NCI-H1048 (cell line): Measurements from ENCODE around the gene OSBPL1A.
A peak's percentile ranks its signal among the peaks of the same experiment; 100 is the strongest.

Source experiments
- DNase-seq: peaks from one replicate; lab custom pipeline; 2025; lab: John Stamatoyannopoulos, UW

Gene OSBPL1A

DNA sequence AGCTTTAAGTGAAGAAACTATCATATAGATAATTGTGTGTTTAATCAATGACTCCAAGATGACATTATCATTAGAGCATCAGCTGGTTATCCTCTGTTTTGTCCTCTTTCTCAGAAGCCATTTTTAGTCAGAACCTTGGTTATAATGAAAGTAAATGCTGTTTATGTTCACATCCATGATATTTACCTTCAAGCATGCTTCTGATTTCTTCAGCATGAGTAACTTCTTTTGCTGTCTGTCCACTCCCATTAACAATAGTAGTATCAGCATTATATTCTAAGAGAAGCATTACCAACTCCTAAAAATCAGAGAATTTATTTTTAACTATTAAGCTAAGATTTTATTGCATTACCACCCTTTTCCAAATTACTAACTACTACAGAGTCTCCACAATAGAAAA lies 56.3 kb downstream of the OSBPL1A start:
- DNase-seq, result no peak

GRCh38 chr18:24333084-24333483 lies 64.5 kb downstream of the OSBPL1A start:
- no peak for DNase-seq

GRCh38 chr18:24326211-24326610 lies 71.4 kb downstream of the OSBPL1A start:
- DNase-seq, result no peak

DNA sequence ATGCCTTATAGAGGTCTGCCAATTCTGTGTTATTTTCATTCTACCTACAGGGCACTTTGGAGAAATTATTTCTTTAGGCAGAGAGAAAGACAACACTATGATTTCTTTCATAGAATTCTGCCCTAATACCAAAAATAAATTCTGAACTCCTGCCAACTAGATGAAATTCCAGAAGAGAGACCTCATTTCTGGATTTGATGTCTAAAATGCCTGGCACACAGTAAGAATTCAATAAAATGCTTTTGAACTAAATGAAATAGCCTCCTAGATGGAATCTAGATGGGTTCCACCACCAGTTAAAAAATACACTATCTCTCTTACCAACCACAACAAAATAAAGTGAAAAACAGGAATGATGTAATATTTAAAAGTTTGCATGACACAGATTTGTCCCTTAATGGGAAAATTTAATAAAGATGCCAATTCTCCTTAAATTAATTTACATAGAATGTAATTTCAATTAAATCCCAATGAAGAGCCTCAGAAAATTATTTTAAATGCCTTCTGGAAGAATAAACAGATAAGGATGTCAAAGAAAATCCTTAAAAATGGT lies 75.0 kb downstream of the OSBPL1A start:
- no peak for DNase-seq

DNA sequence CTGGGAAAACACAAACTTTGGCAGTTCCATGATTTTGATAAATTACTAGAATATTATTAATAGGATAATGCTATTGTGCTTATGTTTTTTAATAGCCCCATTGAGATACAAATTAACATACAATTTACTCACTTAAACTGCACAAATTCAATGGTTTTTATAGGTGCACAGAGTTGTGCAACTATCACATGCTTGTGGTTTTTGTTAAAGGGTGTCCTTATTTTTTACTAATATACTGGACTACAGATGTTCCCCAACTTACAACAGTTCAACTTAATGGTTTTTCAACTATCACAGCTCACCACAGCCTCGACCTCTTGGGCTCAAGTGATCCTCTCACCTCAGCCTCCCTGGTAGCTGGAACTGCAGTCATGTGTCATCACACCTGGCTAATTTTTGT lies 76.6 kb downstream of the OSBPL1A start:
- no peak for DNase-seq

DNA sequence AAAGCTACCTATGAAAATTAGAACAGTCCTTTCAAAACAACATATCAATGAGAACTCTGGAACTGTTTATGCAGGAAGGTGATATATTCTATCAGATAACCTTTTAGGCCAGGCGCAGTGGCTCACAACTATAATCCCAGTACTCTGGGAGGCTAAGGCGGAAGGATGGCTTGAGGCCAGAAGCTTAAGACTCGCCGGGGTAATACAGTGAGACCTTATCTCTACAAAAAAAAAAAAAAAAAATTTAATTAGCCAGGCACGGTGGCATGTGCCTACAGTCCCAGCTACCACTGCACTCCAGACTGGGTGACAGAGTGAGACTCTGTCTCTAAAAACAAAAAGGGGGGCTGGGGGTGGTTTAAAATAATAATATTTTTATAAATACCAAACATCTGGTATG lies 77.9 kb downstream of the OSBPL1A start:
- no peak for DNase-seq

DNA sequence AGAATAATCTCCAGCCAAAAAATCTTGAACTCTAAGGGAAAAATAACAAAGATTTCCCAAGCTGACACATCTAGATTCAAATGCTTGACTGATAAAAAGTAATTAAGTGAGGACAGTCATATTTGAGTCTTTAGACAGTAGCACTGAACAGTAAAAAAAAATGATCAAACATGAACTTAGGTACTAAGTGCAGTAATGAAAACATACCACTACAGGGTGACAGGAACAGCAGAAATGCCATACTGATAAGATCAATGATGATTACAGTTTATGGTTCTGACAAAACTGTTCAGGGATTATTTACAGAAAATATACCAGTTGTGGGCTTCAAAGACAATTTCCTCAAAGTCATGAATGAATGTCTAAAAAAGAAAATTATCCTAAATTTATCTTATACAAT lies 80.3 kb downstream of the OSBPL1A start:
- DNase-seq, result no peak

DNA sequence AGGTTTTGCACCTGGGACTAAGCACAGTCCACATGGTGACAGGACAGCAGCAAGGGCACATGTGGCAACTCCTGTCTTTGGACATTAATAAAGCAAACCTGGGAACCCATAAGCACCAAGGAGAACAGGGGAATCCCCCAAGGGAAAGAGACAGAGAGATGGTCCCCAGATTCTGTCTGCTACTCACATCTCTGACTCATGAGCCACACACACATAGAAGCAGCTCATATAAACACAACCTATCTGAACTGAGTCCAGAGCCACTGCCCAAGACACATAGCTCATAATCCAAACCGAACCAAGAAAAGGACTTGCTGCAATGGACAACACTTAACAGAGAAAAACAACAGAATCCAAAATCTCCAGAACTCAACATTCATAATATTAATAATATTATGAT lies 82.5 kb downstream of the OSBPL1A start:
- DNase-seq, result no peak

- no peak for DNase-seq
These were observed 91.4 kb downstream of the OSBPL1A start for GRCh38 chr18:24306201-24306600.

DNA sequence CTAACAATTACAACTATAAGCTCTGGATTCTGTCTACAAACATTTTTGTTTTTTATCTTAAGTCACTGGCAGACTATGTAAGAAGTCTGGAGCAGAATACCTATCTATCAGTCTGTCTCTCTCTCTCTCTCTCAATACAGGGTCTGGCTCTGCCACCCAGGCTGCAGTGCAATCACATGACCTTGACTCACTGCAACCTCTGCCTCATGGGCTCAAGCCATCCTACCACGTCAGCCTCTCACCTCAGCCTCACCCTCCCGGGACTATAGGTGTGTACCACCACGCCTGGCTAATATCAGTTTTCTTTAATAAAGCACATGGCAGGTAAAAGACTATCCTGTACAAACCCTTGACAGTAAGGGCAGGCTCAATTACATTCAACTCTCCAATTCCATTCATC lies 96.9 kb downstream of the OSBPL1A start:
- no peak for DNase-seq

DNA sequence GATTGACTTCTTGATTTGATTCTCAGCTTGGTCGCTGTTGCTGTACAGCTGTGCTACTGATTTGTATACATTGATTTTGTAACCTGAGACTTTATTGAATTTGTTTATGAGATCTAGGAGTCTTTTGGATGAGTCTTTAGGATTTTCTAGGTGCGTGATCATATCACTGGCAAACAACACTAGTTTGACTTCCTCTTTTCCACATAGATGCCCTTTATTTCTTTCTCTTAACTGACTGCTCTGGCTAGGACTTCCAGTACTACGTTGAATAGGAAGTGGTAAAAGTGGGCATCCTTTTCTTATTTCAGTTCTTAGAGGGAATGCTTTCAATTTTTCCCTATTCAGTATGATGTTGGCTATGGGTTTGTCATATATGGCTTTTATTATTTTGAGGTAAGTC lies 101.3 kb downstream of the OSBPL1A start:
- no peak for DNase-seq

DNA sequence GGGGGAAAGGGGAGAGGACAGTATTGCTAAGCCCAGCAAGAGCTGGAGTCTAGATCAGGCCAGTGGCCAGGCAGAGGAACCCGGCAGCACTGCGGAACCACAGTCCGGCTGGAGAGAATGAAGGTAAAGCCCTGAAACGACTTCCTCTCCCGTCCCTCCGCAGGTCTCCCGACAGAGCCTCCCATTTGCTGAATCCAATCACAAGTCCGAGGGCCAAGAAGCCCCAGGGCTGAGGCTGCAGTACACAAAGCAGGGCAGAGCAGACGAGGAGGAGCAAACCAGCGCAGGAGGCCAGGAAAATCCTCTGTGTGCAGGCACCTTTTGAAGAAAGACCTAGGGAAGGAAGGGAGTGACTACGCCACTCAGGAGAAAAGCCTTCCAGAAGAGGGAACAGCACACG lies 104.4 kb downstream of the OSBPL1A start:
- no peak for DNase-seq

DNA sequence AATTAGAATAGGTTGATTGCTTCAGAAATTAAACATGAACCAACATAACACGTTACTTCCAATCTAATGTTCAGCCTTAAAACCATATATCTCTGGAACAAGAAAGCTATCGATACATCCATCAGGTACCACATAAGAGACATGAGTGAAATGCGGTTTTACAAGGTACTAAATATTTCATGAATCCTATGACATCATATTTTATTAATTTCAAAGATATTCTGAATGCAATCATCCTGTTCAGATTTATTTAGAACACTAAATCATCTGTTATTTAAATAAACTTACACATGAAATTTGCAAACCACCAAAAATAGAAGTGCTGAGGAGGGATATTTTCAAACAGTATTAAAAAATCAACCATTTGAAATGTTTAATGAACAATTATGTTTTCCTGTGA lies 119.0 kb downstream of the OSBPL1A start:
- no peak for DNase-seq

DNA sequence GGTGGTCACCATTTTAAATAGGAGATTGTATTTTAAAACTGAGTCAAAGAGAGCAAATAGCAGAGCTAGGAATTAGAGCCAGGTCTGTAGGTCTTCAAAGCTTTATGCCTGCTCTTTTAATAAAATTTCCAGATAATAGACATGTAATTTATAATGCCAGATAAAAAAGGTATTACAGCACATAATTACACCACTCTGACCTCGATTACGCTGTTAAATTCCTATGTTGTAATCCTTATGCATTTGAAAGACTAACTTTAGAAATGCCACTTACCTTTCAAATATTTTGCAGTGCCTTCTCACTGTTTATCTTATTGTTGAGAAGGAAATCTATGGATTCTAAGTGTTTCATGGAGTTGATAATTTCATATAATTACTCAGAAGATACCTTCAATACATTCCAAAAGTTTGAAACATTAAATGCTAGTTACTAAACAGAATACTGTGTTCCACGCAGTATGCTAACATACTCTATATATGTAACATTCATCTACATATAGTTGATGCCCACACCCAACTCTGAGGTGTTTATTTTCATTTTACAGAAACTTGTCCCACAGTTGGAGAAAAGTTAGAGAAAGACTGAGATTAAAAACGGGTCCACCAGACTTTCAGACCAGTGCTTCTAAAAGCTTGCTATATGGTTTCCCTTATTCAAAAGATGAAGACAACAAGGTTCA lies 120.0 kb downstream of the OSBPL1A start:
- DNase-seq, result no peak

DNA sequence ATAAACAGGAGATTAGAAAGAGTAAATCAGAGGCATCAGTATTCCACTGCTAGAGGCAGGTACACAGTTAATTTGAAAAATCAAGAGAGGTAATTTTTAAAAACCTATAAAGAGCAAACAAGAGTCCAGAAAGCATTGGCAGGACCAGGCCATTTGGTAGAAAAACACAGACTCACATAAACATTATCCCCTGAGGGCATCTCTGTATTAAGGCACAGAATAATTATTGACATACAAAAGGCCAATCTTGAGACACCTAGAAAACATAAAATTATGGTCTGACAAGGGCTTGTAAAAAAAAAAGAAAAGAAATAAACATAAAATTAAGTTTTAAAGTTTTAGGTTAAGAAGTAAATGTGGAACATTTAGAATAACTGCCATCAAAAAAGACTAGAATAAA lies 120.6 kb downstream of the OSBPL1A start:
- no peak for DNase-seq

DNA sequence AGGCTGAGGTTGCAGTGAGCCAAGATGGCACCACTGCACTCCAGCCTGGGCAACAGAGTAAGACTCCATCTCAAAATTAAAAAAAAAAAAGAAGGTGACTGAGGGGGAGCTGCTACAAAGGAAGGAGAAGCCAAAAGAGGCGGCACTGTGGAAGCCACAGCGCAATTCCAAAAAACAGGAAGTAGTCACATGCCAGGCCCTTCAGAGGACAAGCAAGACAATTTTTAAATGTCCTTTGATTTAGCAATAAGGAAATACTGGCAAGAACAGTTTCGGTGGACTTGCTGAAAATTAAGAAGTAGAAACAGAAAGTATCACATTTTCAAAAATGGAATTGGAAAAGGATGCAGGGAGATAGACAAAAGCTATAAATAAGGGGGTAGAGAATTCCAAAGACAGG lies 122.8 kb downstream of the OSBPL1A start:
- no peak for DNase-seq

- DNase-seq, result no peak
These were observed 124.0 kb downstream of the OSBPL1A start for GRCh38 chr18:24273596-24273995.

DNA sequence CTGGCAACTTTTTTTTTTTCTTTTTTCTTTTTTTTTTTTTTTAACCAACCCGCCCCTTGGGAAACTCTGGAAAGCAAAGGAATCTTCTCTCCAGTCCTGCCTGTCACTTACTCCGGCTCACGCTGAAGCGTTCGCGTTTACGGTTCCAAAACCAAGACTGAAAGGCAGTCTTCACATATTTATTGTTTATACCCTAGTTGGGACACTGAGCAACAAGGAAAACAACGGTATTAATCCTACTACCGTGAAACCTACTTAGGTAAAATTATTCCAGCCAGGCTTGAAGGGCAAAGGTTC lies 125.4 kb downstream of the OSBPL1A start:
- no peak for DNase-seq

- peak; percentile 29 for DNase-seq
These were observed 126.0 kb downstream of the OSBPL1A start for GRCh38 chr18:24271381-24272228.

DNA sequence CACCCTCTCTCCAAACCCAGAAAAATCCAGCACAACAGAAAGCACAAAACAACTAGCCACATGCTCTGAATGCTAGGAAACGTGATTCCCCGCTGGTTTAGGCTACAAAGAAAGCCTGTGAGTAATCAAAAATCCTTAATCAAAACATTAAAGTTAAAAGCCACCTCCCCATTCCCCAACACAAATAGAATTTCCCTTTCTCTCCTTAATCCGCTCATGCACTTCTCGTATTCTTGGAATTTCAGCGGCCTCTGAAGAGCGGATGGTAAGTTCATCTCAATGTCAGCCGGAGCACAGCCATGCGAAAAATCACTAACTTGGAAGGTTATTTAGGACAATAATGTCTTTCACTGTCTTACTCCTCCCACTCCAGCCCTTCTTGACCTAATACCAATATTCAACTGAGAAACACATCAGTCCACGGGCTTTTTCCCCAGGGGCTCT lies 126.7 kb downstream of the OSBPL1A start:
- no peak for DNase-seq

DNA sequence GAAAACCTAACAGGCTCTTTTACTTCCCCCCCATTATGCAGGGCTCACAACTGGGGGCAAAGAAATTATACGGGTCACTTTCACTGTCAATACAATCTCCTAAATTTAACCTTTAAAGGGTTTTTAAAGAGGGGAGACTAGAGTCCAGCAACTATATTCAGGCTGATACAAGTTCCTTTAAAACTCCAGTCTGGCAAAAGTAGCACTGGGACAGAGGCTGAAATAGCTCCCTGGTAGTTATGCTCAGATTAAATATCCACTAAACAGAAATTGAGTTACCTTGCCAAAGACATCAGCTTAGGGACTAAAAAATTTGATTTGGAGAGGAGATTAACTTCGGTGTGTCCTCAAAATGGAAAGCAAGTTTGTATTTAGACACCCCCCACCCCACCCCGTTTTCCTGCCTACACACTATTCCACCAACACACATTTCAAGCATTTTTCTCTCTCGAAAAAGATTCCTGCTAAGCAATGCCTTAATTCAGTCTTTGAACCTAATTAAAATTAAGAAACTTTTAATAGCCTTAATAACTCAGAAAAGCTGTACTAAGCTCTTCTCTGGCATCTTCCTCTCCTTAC lies 127.2 kb downstream of the OSBPL1A start:
- DNase-seq, result no peak

DNA sequence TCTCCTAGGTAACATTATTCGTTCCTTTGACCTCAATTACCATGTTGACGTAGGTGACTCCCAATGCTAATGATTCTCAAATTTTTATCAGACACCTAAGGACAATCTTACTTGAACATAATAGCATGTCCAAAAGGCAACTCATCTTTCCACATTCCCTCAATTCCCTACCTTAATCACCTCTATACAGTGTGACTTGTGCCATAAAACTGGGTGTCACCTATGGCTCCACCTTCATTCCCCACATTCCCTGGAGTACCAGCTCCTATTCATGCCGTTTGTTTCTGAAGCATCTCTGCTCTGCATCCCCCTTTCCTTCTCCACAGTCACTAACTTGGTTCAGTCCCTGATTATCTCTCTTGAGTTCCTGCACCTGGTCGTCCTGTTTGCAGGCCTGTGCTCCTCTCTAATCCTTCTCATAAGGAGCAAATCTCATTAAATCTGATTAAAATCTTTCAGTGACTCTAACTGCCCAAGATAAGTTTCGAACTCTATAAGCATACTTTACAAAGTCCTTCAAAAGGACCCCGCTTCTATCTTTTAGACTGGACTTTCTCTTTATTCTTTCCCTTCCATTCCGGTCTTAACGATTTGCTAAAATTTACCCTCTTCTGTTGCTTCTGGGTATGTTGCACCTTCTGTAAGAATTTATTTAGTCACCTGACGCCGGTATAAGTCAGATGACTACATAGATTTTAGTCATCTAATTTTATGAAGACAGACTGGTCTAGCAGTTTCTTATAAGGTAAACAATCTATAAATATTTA lies 128.7 kb downstream of the OSBPL1A start:
- DNase-seq, result no peak
